GM12878 (cell line): ENCODE measurements around the gene MYH7. TPM values are rescaled to one million over a fixed set of nuclear protein-coding genes. Genes with fewer than 3 reads are reported as not detected.

Experiments used
- ATAC-seq: fragments of 200-7000 bp; cut with Tn5 transposase; 3 replicates; pipeline ENCODE4 v1.9.1; 2020; ENCODE audit warnings: mild to moderate bottlenecking, moderate library complexity
- BruUV-seq: library from RNA; stranded (reverse); fragments of 400-500 nt; replicated peaks from 2 replicates; lab custom pipeline; 2021; lab: Mats Ljungman, UMichigan
- CTCF ChIA-PET: fragments of 300-600 bp; sonication (Branson Sonifier 250); formaldehyde crosslinking; extraction: SDS; loops from one replicate; lab custom pipeline; 2021; ENCODE audit warnings: inconsistent platforms; lab: Yijun Ruan, JAX
- POLR2A ChIA-PET: fragments of 350-600 bp; formaldehyde crosslinking; extraction: SDS; loops from one replicate; lab custom pipeline; 2021; ENCODE audit warnings: inconsistent platforms; lab: Charles Lee
- RAD21 ChIA-PET: fragments of 300-600 bp; sonication (Branson Sonifier 250); formaldehyde crosslinking; loops from one replicate; lab custom pipeline; 2023; ENCODE audit warnings: antibody characterized with exemption; ENCODE audit not compliant: unreplicated experiment; lab: Charles Lee
- SMC1A ChIA-PET: fragments of 300-600 bp; sonication (Branson Sonifier 250); formaldehyde crosslinking; loops from one replicate; lab custom pipeline; 2023; ENCODE audit not compliant: unreplicated experiment, uncharacterized antibody; lab: Charles Lee
- DNase-seq: peaks from one replicate; pipeline ENCODE4 v3.0.0-alpha.2; 2011; ENCODE audit warnings: low read depth, low spot score
- FAIRE-seq: peaks from 3 replicates; lab custom pipeline; 2011; peaks lifted over from hg19 to GRCh38; lab: Jason Lieb, UNC
- H2AFZ ChIP-seq: 2 replicates; pipeline ENCODE4 v1.6.0; 2011; ENCODE audit warnings: low read depth, low read length, control low read depth; ENCODE audit not compliant: control insufficient read depth
- H3K27ac ChIP-seq: 2 replicates; pipeline ENCODE4 v1.5.1; 2011; ENCODE audit warnings: control low read depth; ENCODE audit not compliant: control insufficient read depth, insufficient read depth
- H3K27me3 ChIP-seq, 2 experiments: replicated peaks in 1 of 2; 2 replicates each; pipeline versions ENCODE4 v1.6.0 to v1.6.1; 2011; ENCODE audit warnings: low read length in 1 of 2; ENCODE audit not compliant: control insufficient read depth in 2 of 2, insufficient read depth in 2 of 2
- H3K36me3 ChIP-seq, 2 experiments: 2 replicates each; pipeline ENCODE4 v1.5.1; 2011; ENCODE audit warnings: low read length in 1 of 2; ENCODE audit not compliant: control insufficient read depth in 2 of 2, insufficient read depth in 2 of 2
- H3K4me1 ChIP-seq: 2 replicates; pipeline ENCODE4 v1.6.1; 2011; ENCODE audit warnings: mild to moderate bottlenecking, low read length, moderate library complexity, mixed read lengths; ENCODE audit not compliant: control insufficient read depth, insufficient read depth
- H3K4me2 ChIP-seq: 2 replicates; pipeline ENCODE4 v1.6.0; 2011; ENCODE audit warnings: control low read depth; ENCODE audit not compliant: control insufficient read depth, insufficient read depth
- H3K4me3 ChIP-seq: fragments of 200-600 bp; sonication (generic); 2 replicates; pipeline ENCODE4 v1.5.1; 2016
- H3K79me2 ChIP-seq: 2 replicates; pipeline ENCODE4 v1.6.0; 2011; ENCODE audit warnings: low read length; ENCODE audit not compliant: control insufficient read depth, insufficient read depth
- H3K9ac ChIP-seq: 2 replicates; pipeline ENCODE4 v1.8.0; 2011; ENCODE audit warnings: low read length, control low read depth, mixed read lengths; ENCODE audit not compliant: control insufficient read depth, insufficient read depth
- H3K9me3 ChIP-seq: replicated peaks from 3 replicates; pipeline ENCODE4 v1.5.1; 2011; ENCODE audit warnings: mild to moderate bottlenecking, low read length; ENCODE audit not compliant: control insufficient read depth, insufficient read depth
- H4K20me1 ChIP-seq: 2 replicates; pipeline ENCODE4 v1.6.0; 2011; ENCODE audit not compliant: control insufficient read depth, insufficient read depth
- BCL11A ChIP-seq: IDR thresholded peaks from 2 replicates; pipeline ENCODE4 v1.6.1; 2011; ENCODE audit warnings: low read depth, low read length
- CEBPB ChIP-seq, 2 experiments: fragments of 150-350 bp in 1 of 2; IDR thresholded peaks; 2 replicates each; pipeline ENCODE4 v1.6.1; 2012 to 2014; ENCODE audit warnings: low read depth in 2 of 2, low read length in 2 of 2, borderline replicate concordance in 1 of 2, inconsistent platforms in 1 of 2
- CREB1 ChIP-seq: IDR thresholded peaks from 2 replicates; pipeline ENCODE4 v1.6.1; 2012; ENCODE audit warnings: low read depth, mild to moderate bottlenecking, inconsistent platforms
- CREM ChIP-seq: IDR thresholded peaks from 2 replicates; pipeline ENCODE4 v1.6.1; 2014; ENCODE audit warnings: antibody characterized with exemption, low read depth
- DPF2 ChIP-seq: fragments of 450-650 bp; IDR thresholded peaks from 2 replicates; pipeline ENCODE4 v1.6.1; 2017; ENCODE audit warnings: mild to moderate bottlenecking
- EED ChIP-seq: sonication (generic); IDR thresholded peaks from 2 replicates; pipeline ENCODE4 v1.6.1; 2016; ENCODE audit warnings: antibody characterized with exemption, low read depth
- EZH2 ChIP-seq: IDR thresholded peaks from 2 replicates; pipeline ENCODE4 v1.6.1; 2012; ENCODE audit warnings: low read depth, mild to moderate bottlenecking, control low read depth, inconsistent platforms, low read length, borderline replicate concordance; ENCODE audit not compliant: control insufficient read depth
- IKZF1 ChIP-seq: fragments of 450-650 bp; conservative IDR thresholded peaks from 2 replicates; pipeline ENCODE4 v1.6.1; 2017; ENCODE audit warnings: antibody characterized with exemption, mild to moderate bottlenecking
- NFIC ChIP-seq: IDR thresholded peaks from 2 replicates; pipeline ENCODE4 v1.6.1; 2012; ENCODE audit warnings: low read depth, mild to moderate bottlenecking, inconsistent platforms, low read length, moderate library complexity
- NR2C2 ChIP-seq: IDR thresholded peaks from 2 replicates; pipeline ENCODE4 v1.6.1; 2011; ENCODE audit warnings: borderline replicate concordance, low read depth; ENCODE audit not compliant: control insufficient read depth, insufficient read length
- PML ChIP-seq: IDR thresholded peaks from 2 replicates; pipeline ENCODE4 v1.6.1; 2012; ENCODE audit warnings: low read length, inconsistent platforms
- POU2F2 ChIP-seq: IDR thresholded peaks from 3 replicates; pipeline ENCODE4 v1.6.1; 2011; ENCODE audit warnings: low read depth, mild to moderate bottlenecking, low read length, borderline replicate concordance
- RAD21 ChIP-seq: IDR thresholded peaks from 2 replicates; pipeline ENCODE4 v1.6.1; 2011; ENCODE audit warnings: mild to moderate bottlenecking, low read depth, low read length, moderate library complexity; ENCODE audit not compliant: insufficient read depth
- RAD51 ChIP-seq: fragments of 450-650 bp; IDR thresholded peaks from 2 replicates; pipeline ENCODE4 v1.6.1; 2016; ENCODE audit warnings: moderate library complexity, mild to moderate bottlenecking, inconsistent platforms
- SUPT20H ChIP-seq: IDR thresholded peaks from 2 replicates; pipeline ENCODE4 v1.6.1; 2011; ENCODE audit warnings: low read depth, mild to moderate bottlenecking, low read length, moderate library complexity, borderline replicate concordance; ENCODE audit not compliant: control insufficient read depth
- TARDBP ChIP-seq: IDR thresholded peaks from 2 replicates; pipeline ENCODE4 v1.6.1; 2016; ENCODE audit warnings: borderline replicate concordance
- ZNF217 ChIP-seq: fragments of 450-650 bp; IDR thresholded peaks from 2 replicates; pipeline ENCODE4 v1.6.1; 2017; ENCODE audit warnings: antibody characterized with exemption, mild to moderate bottlenecking
- WGBS: methylation state at CpG from one replicate; pipeline ENCODE4 v1.1.6; 2016; ENCODE audit warnings: low lambda C conversion rate; ENCODE audit not compliant: insufficient replicate concordance, insufficient coverage; ENCODE audit errors: missing lambda C conversion rate; 5-methylcytosine and 5-hydroxymethylcytosine counted together
- in situ Hi-C: fragments of 300-500 bp; cut with MboI; formaldehyde crosslinking; loops from 9 replicates; pipeline ENCODE4 v1.14.3; 2018; ENCODE audit warnings: mixed read lengths
- intact Hi-C: fragments of 100-400 bp; cut with micrococcal nuclease; formaldehyde crosslinking; loops from one replicate; pipeline ENCODE4 v1.14.2; 2022; ENCODE audit not compliant: unreplicated experiment
- polyA plus RNA-seq, 11 experiments: library from polyadenylated mRNA; depleted of rRNA in 4 of 11; unstranded in 6 of 11; stranded (reverse) in 5 of 11; fragments of >200 nt; fragmentation: Nextera tagmentation in 4 of 11; fragmentation: Illumina TruSeq in 1 of 11; extraction: Ambion mirVana in 4 of 11; extraction: Trizol in 1 of 11; gene quantifications; 1 replicate in 1 of 11; 2 replicates in 10 of 11; pipeline versions ENCODE4 v1.2.1 to v1.2.3, GENCODE V29; 2011 to 2016; ENCODE audit warnings: inconsistent platforms in 2 of 11, missing spikeins in 2 of 11, low read depth in 1 of 11
- total RNA-seq, 4 experiments: library from RNA; depleted of rRNA in 3 of 4; stranded (reverse); fragments of >200 nt in 3 of 4; fragmentation: Illumina TruSeq in 1 of 4; extraction: Trizol in 1 of 4; gene quantifications; 2 replicates each; pipeline versions ENCODE4 v1.2.1 to v1.2.3, GENCODE V29; 2013 to 2021
- TF ChIP-seq, protein P1 (sequence below): fragments of 450-650 bp; IDR thresholded peaks from 2 replicates; pipeline ENCODE4 v1.6.1; 2016; ENCODE audit warnings: mild to moderate bottlenecking
- TF ChIP-seq, protein P2 (sequence below), 3 experiments: IDR thresholded peaks in 2 of 3; conservative IDR thresholded peaks in 1 of 3; 2 replicates each; pipeline ENCODE4 v1.5.1; 2011; ENCODE audit warnings: low read depth in 3 of 3, low read length in 3 of 3, mild to moderate bottlenecking in 3 of 3, control low read depth in 2 of 3, moderate library complexity in 2 of 3, inconsistent platforms in 1 of 3, mixed read lengths in 1 of 3; ENCODE audit not compliant: control insufficient read depth in 2 of 3, insufficient read depth in 1 of 3; ENCODE audit errors: extremely low read depth in 1 of 3

MYH7 gene
- total and polyA plus RNA-seq, 10 of the 15 experiments (the other 5 are each of a cell fraction or from before 2014, with no cell fraction given): 0.04 to 0.10 (median 0.05) TPM; not detected in 4

DNA sequence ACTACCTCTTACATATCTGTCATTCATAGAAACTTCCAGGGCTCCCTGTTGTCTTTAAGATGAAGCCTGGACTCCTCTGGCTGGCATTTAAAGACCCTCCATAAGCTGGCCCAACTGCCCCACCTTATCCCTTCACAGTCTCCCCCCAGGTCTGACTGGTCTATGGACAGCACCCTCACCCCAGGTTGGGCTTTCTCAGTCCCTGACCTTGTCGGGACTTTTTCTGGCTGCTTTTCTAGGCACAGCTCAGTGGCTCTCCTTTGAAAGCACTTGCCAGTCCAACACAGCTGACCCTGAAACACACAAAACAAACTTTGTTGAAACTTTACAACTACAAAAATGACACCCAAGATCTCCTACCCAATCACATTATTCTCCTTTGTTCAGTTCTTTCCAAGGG is 13.9 kb upstream of the MYH7 start (continued):
- TF ChIP-seq, protein P1, sequence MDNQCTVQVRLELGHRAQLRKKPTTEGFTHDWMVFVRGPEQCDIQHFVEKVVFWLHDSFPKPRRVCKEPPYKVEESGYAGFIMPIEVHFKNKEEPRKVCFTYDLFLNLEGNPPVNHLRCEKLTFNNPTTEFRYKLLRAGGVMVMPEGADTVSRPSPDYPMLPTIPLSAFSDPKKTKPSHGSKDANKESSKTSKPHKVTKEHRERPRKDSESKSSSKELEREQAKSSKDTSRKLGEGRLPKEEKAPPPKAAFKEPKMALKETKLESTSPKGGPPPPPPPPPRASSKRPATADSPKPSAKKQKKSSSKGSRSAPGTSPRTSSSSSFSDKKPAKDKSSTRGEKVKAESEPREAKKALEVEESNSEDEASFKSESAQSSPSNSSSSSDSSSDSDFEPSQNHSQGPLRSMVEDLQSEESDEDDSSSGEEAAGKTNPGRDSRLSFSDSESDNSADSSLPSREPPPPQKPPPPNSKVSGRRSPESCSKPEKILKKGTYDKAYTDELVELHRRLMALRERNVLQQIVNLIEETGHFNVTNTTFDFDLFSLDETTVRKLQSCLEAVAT: no peak
- no peak for TF ChIP-seq CREM

DNA sequence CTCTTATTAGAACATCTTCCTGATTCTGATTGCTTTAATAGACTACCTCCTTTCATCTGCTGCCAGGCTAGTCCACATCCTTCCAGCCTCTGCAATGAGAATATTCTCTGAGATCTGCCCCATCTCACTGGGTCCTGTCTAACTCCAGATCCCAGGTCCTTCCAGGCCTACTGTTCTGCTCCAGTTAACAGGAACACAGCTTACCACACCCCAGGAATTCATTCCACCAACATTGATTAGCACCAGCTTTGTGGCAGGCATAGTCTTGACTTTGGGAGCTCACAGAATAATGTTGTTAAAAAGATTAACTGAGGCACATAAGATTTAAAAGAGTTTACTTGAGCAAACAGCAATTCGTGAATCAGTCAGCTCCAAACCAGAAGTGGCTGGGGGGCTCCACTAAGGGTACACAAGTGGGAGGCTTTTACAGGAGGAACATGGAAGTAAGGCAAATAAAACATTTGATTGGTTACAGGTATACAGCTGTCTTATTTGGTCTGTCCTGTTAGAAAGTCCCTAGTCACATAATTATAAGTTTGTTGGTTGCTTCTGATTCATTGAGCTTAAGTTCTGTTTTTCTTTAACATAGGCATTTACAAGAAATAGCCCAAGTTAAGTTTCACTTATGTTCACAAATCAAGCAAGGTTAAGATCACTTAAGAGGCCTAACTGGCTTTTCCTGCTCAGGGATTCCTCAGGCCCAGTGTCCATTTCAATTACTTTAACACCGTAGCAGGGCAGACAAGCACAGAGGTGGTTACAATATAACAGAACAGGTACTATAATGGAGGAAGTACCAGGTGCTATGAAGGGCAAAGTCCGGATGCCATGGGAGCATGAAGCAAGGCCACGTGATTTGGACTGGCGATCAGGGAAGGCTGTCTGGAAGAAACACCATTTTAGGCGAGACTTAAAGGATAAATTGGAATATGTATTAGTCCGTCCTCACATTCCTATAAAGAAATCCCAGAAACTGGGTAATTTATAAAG is 12.2 kb upstream of the MYH7 start:
- Histone ChIP-seq H2AFZ (no peak overlapping the region), H3K27ac (peak overlapping the region; percentile 35), H3K4me1 (peaks cover 26% of the 10 kb centered on the region), H3K9me3 (no peaks in the 10 kb centered on the region; the same call in 2 of the 3 replicates), H3K27me3 (no peaks in the 10 kb centered on the region; a peak in 1 of 4 replicates), H4K20me1 (no peaks in the 10 kb centered on the region), H3K4me2 (no peak overlapping the region), H3K79me2 (no peaks in the 10 kb centered on the region), H3K4me3 (no peak overlapping the region), H3K9ac (no peak overlapping the region), H3K36me3 (no peaks in the 10 kb centered on the region)
- RAD21 ChIA-PET: no interaction called here
- CTCF ChIA-PET: interaction anchor here (0.9 to 1.7 kb wide), 3 partner anchors 23 to 326 kb away, joined by 3 read pairs; no protein-coding TSS in a partner anchor
- POLR2A ChIA-PET: interaction anchor here (1.4 kb wide), 1 partner anchor 127 kb away, joined by 3 read pairs; the partner anchor contains the start of gene PABPN1
- SMC1A ChIA-PET: interaction anchor here (1.2 kb wide), 1 partner anchor 115 kb away, joined by 4 read pairs; no protein-coding TSS in a partner anchor
- TF ChIP-seq ZNF217: no peak
- no peak for TF ChIP-seq EED
- TF ChIP-seq EZH2: no peak
- TF ChIP-seq TARDBP: no peak
- no peak for TF ChIP-seq NR2C2
- no peak for TF ChIP-seq POU2F2
- TF ChIP-seq RAD21: no peak
- TF ChIP-seq CEBPB (IDR thresholded peaks at IDR 0.05; ENCODE audit: borderline replicate concordance in 1 of 2, low read depth in 2 of 2, low read length in 2 of 2): no peak
- no peak for TF ChIP-seq SUPT20H
- no peak for TF ChIP-seq NFIC
- no peak for TF ChIP-seq DPF2
- no peak for TF ChIP-seq PML
- no peak for TF ChIP-seq CREB1
- no peak for TF ChIP-seq IKZF1
- TF ChIP-seq, protein P2, sequence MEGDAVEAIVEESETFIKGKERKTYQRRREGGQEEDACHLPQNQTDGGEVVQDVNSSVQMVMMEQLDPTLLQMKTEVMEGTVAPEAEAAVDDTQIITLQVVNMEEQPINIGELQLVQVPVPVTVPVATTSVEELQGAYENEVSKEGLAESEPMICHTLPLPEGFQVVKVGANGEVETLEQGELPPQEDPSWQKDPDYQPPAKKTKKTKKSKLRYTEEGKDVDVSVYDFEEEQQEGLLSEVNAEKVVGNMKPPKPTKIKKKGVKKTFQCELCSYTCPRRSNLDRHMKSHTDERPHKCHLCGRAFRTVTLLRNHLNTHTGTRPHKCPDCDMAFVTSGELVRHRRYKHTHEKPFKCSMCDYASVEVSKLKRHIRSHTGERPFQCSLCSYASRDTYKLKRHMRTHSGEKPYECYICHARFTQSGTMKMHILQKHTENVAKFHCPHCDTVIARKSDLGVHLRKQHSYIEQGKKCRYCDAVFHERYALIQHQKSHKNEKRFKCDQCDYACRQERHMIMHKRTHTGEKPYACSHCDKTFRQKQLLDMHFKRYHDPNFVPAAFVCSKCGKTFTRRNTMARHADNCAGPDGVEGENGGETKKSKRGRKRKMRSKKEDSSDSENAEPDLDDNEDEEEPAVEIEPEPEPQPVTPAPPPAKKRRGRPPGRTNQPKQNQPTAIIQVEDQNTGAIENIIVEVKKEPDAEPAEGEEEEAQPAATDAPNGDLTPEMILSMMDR (IDR thresholded peaks at IDR 0.05 in 2 of 3, conservative IDR thresholded peaks at IDR 0.05 in 1 of 3; ENCODE audit: control insufficient read depth in 2 of 3, extremely low read depth in 1 of 3, insufficient read depth in 1 of 3, low read depth in 3 of 3, low read length in 3 of 3): no peak
- no peak for TF ChIP-seq BCL11A
- TF ChIP-seq RAD51: no peak
- ATAC-seq (peak; percentile 27; the same call in 1 of the 3 replicates), FAIRE-seq (no peak), DNase-seq (no peak)
- intact Hi-C loops: no loop called here
- in situ Hi-C loops: no loop called here
- 25% methylated on average over 7 of the region's 7 CpGs for WGBS
- no TSS peak for BruUV-seq
